C1 segment of cervical spinal cord (tissue), 14 donors: ENCODE results near the gene NOXA1.

Experiments
- DNase-seq, 14 donors: peaks; one replicate each; lab custom pipeline; 2025; lab: John Stamatoyannopoulos, UW

The NOXA1 gene

DNA sequence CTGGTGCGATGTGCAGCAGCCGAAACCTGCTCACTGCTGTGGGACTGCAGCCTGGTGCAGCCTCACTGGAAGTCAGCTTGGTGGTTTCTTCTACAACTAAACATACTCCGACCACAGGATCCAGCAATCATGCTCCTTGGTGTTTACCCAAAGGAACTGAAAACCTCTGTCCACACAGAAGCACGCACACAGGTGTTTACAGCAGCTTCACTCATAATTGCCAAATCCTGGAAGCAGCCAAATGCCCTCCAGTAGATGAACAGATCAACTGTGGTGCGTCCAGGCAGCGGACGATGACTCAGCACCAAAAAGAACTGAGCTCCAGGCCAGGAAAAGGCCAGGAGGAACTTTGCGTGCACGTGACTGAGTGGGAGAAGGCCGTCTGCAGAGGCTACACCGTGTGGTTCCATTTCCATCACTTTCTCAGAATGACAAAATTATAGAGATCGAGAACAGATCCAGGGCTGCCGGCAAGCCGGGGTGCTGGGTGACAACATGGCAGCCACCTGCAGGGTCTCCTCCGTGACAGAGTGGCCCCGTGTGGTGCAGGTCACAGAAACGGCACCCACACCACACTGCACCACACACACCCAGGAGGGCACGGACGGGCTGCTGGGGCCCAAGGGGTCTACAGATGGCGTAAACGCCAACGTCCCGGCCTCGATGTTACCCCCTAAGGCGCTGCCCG, 59.0 kb downstream of the NOXA1 start:
- DNase-seq = peak in 2 of 14 donors; percentile 31 to 40
